ENCODE measurements around the gene ARHGAP31.

Gene ARHGAP31

GRCh38 chr3:119453822-119454221 is 159.6 kb downstream of the ARHGAP31 start:
- no peak for DNase-seq

- DNase-seq: no peak
Measured at GRCh38 chr3:119456469-119456868, 162.3 kb downstream of the ARHGAP31 start.

GRCh38 chr3:119457246-119457645 is 163.1 kb downstream of the ARHGAP31 start:
- no peak for DNase-seq

- DNase-seq: peak; percentile 96 to 99
Measured at GRCh38 chr3:119463171-119464169, 169.3 kb downstream of the ARHGAP31 start, which contains the start of gene TMEM39A. TSS of gene TMEM39A (minus strand) at chr3:119463615. CDS start at chr3:119462074, 1,541 bp downstream.

GRCh38 chr3:119468041-119468440 is 173.9 kb downstream of the ARHGAP31 start:
- no peak for DNase-seq

- peak in 1 of 2 experiments; percentile 25 for DNase-seq
Measured at GRCh38 chr3:119469418-119470189, 175.4 kb downstream of the ARHGAP31 start.
